NCI-H2196 (cell line): Measurements from ENCODE around the gene THG1L.

Source experiments
- DNase-seq: peaks from one replicate; lab custom pipeline; 2025; ENCODE audit not compliant: unreplicated experiment; lab: John Stamatoyannopoulos, UW

THG1L gene

GRCh38 chr5:157750320-157750719, 19.1 kb downstream of the THG1L start:
- no peak for DNase-seq

- DNase-seq = no peak
Measured at GRCh38 chr5:157756122-157756521, 24.9 kb downstream of the THG1L start.

GRCh38 chr5:157758706-157759105, 27.5 kb downstream of the THG1L start:
- DNase-seq = no peak

- peak; percentile 60 for DNase-seq
Measured at GRCh38 chr5:157761690-157762621, 30.7 kb downstream of the THG1L start.

GRCh38 chr5:157764531-157764930, 33.3 kb downstream of the THG1L start:
- no peak for DNase-seq

- DNase-seq = no peak
Measured at GRCh38 chr5:157766442-157766841, 35.2 kb downstream of the THG1L start.

- no peak for DNase-seq
Measured at GRCh38 chr5:157766902-157767301, 35.7 kb downstream of the THG1L start.

- no peak for DNase-seq
Measured at GRCh38 chr5:157767689-157768088, 36.5 kb downstream of the THG1L start.

- no peak for DNase-seq
Measured at GRCh38 chr5:157770665-157771064, 39.4 kb downstream of the THG1L start.

- DNase-seq = no peak
Measured at GRCh38 chr5:157772127-157772526, 40.9 kb downstream of the THG1L start.

- peak; percentile 78 for DNase-seq
Measured at GRCh38 chr5:157778121-157778805, 47.0 kb downstream of the THG1L start.

- no peak for DNase-seq
Measured at GRCh38 chr5:157779221-157779620, 48.0 kb downstream of the THG1L start.

GRCh38 chr5:157785801-157786200, 54.6 kb downstream of the THG1L start:
- DNase-seq = no peak
